K562 (cell line): ENCODE results near the gene NDUFAF8. TPM values are rescaled to one million over a fixed set of nuclear protein-coding genes. Genes with fewer than 3 reads are reported as not detected.

ENCODE experiments used
- CBX3 ChIP-seq, 2 experiments: IDR thresholded peaks; 1 replicate in 1 of 2; 2 replicates in 1 of 2; pipeline ENCODE4 v1.6.1; 2012; ENCODE audit warnings: inconsistent platforms in 2 of 2, low read length in 2 of 2, borderline replicate concordance in 1 of 2, control low read depth in 1 of 2
- CCNT2 ChIP-seq: IDR thresholded peaks from 2 replicates; pipeline ENCODE4 v1.6.1; 2011; ENCODE audit warnings: borderline replicate concordance, low read depth, mild to moderate bottlenecking, moderate library complexity, mixed read lengths, low read length; ENCODE audit not compliant: insufficient read length; ENCODE audit errors: extremely low read depth
- FOS ChIP-seq: IDR thresholded peaks from 3 replicates; pipeline ENCODE4 v1.6.1; 2011; ENCODE audit not compliant: insufficient read length; ENCODE audit errors: extremely low read depth
- HDAC8 ChIP-seq: fragments of 450-650 bp; IDR thresholded peaks from 2 replicates; pipeline ENCODE4 v1.6.1; 2016; ENCODE audit warnings: mild to moderate bottlenecking, missing genetic modification characterization, moderate library complexity, missing compliant biosample characterization
- HOXB6 ChIP-seq: fragments of 250-450 bp; sonication (Bioruptor Pico); IDR thresholded peaks from 2 replicates; pipeline ENCODE4 v1.5.1; 2022; ENCODE audit warnings: mild to moderate bottlenecking, borderline replicate concordance
- MCM2 ChIP-seq: fragments of 450-650 bp; IDR thresholded peaks from 2 replicates; pipeline ENCODE4 v1.6.1; 2017; ENCODE audit warnings: low read depth, mild to moderate bottlenecking
- MCM3 ChIP-seq: fragments of 450-650 bp; IDR thresholded peaks from 2 replicates; pipeline ENCODE4 v1.6.1; 2016
- MNT ChIP-seq, 2 experiments: fragments of 450-650 bp; conservative IDR thresholded peaks; 2 replicates each; pipeline ENCODE4 v1.6.1; 2017; ENCODE audit warnings: mild to moderate bottlenecking in 2 of 2, moderate library complexity in 2 of 2
- MTA2 ChIP-seq: fragments of 450-650 bp; IDR thresholded peaks from 2 replicates; pipeline ENCODE4 v1.6.1; 2016; ENCODE audit warnings: low read depth
- MTF1 ChIP-seq: fragments of 250-450 bp; sonication (Bioruptor Pico); IDR thresholded peaks from 2 replicates; pipeline ENCODE4 v1.9.0; 2021; ENCODE audit warnings: moderate library complexity, mild to moderate bottlenecking, inconsistent platforms, borderline replicate concordance
- MYNN ChIP-seq, 2 experiments: sonication (generic); formaldehyde crosslinking in 1 of 2; IDR thresholded peaks; 2 replicates each; pipeline versions ENCODE4 v1.5.0 to v1.6.1; 2016 to 2020; ENCODE audit warnings: antibody characterized with exemption in 1 of 2, missing genetic modification reagents in 1 of 2
- NRF1 ChIP-seq, 2 experiments: fragments of 450-650 bp; IDR thresholded peaks in 1 of 2; conservative IDR thresholded peaks in 1 of 2; 2 replicates each; pipeline ENCODE4 v1.6.1; 2014; ENCODE audit warnings: mild to moderate bottlenecking in 2 of 2
- PHF20 ChIP-seq: fragments of 450-650 bp; IDR thresholded peaks from 2 replicates; pipeline ENCODE4 v1.6.1; 2018; ENCODE audit not compliant: partially characterized antibody
- RBM17 ChIP-seq: fragments of 200-400 bp; formaldehyde crosslinking; IDR thresholded peaks from 2 replicates; pipeline ENCODE4 v1.6.1; 2017; ENCODE audit warnings: low read depth, mild to moderate bottlenecking, low read length, borderline replicate concordance
- RNF2 ChIP-seq: sonication (generic); IDR thresholded peaks from 2 replicates; pipeline ENCODE4 v1.6.1; 2016
- RREB1 ChIP-seq: fragments of 250-450 bp; sonication (Bioruptor Pico); IDR thresholded peaks from 2 replicates; pipeline ENCODE4 v1.4.0; 2020
- SMAD3 ChIP-seq: fragments of 450-650 bp; formaldehyde crosslinking; conservative IDR thresholded peaks from 2 replicates; pipeline ENCODE4 v1.4.0; 2020; ENCODE audit warnings: mild to moderate bottlenecking
- ZNF277 ChIP-seq: fragments of 250-450 bp; sonication (Bioruptor Pico); IDR thresholded peaks from 2 replicates; pipeline ENCODE4 v1.8.0; 2022; ENCODE audit warnings: inconsistent platforms, mild to moderate bottlenecking, moderate library complexity, borderline replicate concordance
- polyA plus RNA-seq, 8 experiments: library from polyadenylated mRNA; depleted of rRNA in 4 of 8; stranded (reverse) in 5 of 8; unstranded in 3 of 8; fragments of >200 nt; fragmentation: Nextera tagmentation in 2 of 8; fragmentation: Illumina TruSeq in 1 of 8; extraction: Ambion mirVana in 2 of 8; extraction: Trizol in 1 of 8; gene quantifications; 2 replicates each; pipeline versions ENCODE4 v1.2.1 to v1.2.3, GENCODE V29; 2011 to 2014; ENCODE audit warnings: inconsistent platforms in 1 of 8, missing spikeins in 1 of 8
- total RNA-seq, 7 experiments: library from RNA; depleted of rRNA in 6 of 7; stranded (reverse); fragments of >200 nt in 6 of 7; fragmentation: Illumina TruSeq in 2 of 7; extraction: Trizol in 2 of 7; gene quantifications; 2 replicates each; pipeline versions ENCODE4 v1.2.1 to v1.2.3, GENCODE V29; 2011 to 2021; ENCODE audit warnings: low replicate concordance in 1 of 7

Gene NDUFAF8
- total and polyA plus RNA-seq, 9 of the 15 experiments (the other 6 are each of a cell fraction or from before 2014, with no cell fraction given): 13.5 to 144 (median 90.0) TPM

DNA sequence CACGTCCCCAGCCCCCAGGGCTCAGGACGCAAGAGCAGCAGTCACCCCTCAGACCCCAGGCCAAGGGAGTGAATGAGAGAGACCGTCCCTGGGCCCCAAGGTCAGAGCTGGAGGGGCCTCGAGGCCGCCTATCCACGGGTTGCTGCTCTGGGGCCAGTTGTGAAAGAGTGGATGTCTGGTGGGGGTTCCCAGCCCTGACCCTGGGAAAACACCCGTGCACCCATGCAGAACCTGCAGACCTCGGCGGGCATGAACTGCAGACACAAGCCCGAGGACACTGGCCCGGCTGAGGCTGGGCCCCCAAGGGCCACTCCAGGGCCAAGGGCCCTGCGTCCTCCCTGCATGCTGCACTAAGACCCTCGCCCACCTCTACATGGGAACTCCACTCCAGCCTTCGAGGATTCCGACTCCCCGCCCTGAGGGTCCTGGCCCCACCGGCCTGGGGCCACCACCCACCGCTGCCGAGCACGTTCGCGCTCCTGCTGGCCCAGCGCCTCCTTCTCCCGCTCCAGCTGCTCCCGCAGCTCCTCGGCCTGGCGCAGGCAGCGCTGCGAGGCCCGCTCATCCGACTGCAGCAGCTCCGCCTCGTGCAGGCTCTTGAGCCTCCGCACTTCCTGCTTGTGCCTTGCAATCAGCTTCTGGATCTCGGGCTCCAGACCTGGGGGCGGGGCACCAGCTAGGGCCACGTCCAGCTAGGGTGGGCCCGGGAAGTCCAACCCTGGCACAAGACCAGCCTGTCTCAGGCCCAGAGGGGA is 45.5 kb upstream of the NDUFAF8 start (continued):
- TF ChIP-seq SMAD3 (CRISPR knock-in tag) (no peak), MYNN (IDR thresholded peaks at IDR 0.05) (no peak), MYNN (CRISPR knock-in tag; IDR thresholded peaks at IDR 0.05) (no peak), ZNF277 (CRISPR knock-in tag) (no peak), MCM3 (no peak), FOS (no peak), MTA2 (no peak), RBM17 (no peak), MCM2 (no peak), MTF1 (CRISPR knock-in tag) (no peak), MNT (conservative IDR thresholded peaks at IDR 0.05) (peak in 1 of 2 experiments; percentile 53; a peak in 2 of 4 replicates), HDAC8 (tag) (no peak), RNF2 (no peak), HOXB6 (CRISPR knock-in tag) (no peak), RREB1 (CRISPR knock-in tag) (no peak), NRF1 (conservative IDR thresholded peaks at IDR 0.05 in 1 of 2, IDR thresholded peaks at IDR 0.05 in 1 of 2) (peak; percentile 60 to 72), PHF20 (peak; percentile 54), CBX3 (IDR thresholded peaks at IDR 0.05; ENCODE audit: borderline replicate concordance in 1 of 2, low read length in 2 of 2) (no peak), CCNT2 (peak; percentile 38)
